ENCODE data around the gene CNNM4.

Gene CNNM4

DNA sequence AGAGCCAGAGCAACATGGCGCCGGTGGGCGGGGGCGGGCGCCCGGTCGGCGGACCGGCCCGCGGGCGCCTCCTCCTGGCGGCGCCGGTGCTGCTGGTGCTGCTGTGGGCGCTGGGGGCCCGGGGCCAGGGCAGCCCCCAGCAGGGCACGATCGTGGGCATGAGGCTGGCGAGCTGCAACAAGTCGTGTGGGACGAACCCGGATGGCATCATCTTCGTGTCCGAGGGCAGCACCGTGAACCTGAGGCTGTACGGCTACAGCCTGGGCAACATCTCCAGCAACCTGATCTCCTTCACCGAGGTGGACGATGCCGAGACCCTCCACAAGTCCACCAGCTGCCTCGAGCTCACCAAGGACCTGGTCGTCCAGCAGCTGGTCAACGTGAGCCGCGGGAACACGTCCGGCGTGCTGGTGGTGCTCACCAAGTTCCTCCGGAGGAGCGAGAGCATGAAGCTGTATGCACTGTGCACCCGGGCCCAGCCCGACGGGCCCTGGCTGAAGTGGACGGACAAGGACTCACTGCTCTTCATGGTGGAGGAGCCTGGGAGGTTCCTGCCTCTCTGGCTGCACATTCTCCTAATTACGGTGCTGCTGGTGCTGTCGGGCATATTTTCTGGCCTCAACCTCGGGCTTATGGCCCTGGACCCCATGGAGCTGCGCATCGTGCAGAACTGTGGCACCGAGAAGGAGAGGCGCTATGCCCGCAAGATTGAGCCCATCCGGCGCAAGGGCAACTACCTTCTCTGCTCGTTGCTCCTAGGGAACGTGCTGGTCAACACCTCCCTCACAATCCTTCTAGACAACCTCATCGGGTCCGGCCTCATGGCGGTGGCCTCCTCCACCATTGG is 507 bp downstream of the CNNM4 start:
- DNase-seq, result no peak

DNA sequence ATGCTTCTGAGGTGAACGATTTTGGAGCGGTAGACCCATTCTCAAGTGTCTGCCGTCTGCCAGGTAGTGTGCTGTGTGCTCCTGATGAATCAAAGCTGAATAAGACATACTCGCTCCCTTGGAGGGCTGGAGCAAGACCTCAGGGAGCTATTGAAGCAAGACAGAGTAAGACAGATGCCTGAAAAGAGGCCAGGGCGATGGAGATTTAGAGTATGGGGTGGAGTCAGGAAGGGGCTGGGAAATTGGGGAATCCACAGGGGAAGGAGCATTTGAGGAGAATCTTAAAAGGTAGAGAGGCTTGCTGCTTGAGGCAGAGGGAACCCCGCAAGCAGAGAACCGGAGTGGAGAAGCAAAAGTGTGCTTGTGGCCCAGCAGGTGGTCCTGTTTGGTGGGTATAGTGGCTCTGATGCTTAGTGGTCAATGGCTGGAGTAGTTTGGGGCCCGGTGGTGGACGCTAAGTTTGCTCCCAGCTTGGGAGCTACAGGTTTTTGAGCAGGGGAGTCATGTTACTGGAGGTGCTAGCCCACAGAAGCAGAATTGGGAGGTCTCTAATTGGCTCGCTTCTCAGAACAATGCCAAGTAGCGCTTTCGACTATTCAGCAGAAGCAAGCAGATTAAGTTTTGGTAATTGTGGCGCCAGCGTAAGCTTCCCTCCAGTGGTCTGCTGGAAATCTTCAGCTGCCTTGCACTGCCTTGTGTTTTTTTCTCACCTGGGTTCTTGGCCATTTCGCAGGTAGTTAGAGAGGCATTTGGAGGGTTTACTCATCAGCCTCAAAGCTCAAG is 2.0 kb downstream of the CNNM4 start:
- no peak for DNase-seq

DNA sequence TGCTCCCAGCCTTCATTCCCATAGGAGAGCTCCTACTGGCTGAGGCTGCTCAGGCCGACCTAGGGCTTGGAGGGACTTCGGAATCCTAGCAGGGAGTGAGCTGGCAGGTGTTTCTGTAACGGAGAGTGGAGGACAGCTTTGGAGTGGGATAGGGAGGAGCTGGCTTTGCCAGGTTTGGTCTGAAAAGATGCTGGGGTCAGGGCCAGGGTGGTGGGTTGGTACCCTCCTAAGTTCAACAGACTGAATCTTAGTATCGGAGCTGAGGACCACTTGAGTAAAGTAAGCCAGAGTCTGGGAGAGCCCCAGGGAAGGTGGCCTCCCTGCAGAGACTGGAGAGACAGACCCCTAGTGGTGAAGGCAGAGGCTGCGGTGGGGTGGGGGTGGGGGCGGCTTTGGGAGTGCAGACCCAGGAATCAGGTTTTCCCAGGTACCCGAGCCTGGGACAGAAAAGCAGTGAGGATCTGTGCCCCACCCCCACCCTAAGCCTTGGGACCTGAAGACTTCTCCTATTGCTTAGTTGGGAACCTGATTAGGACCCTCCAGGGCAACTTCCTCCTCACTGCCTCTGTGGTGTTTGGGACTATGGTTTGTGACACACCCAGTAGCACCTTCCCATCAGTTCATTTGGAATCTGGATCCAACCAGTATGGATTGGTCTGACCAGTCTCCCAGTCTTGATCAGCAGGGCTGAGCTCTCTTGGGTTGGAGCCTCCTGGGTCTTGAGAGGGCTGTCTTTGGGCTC is 3.0 kb downstream of the CNNM4 start:
- DNase-seq, result no peak

- no peak for DNase-seq
Observed at GRCh38 chr2:96764253-96764637, 3.5 kb downstream of the CNNM4 start.

DNA sequence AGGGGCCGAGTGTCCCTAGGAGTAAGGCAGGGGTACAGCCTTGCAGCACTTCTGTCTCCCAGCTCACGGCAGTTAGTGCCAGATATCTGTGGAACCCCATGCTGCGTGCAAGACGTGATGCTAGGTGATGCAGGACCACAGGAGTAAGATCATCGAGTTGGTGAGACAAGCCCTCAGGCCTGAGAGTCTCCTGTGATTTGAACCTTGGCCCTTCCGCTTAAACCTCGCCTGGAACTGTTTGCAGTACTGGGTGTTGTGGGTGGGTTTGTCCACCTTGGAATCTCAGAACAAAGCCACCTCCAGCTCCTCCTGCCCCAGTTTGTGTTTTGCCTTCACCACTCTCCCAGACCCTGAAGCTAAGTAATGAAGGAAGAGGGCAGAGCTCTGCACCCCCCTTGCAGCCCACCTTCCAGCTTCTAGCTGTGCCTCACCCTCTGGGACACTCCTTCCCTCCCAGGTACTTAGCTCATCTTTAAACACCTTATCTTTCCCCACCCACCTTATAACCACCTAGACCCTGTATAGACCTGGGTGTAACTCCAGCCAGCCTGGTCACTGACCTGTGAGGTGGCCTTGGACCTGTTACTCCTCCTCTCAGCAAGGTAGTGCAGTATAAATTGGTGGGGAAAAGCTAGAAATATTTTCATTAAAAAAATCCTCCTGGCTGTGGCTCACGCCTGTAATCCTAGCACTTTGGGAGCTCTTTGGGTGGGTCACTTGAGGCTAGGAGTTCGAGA is 6.6 kb downstream of the CNNM4 start:
- DNase-seq, result no peak

- no peak for DNase-seq
Observed at GRCh38 chr2:96768083-96768561, 7.4 kb downstream of the CNNM4 start.

- no peak for DNase-seq
Observed at GRCh38 chr2:96769814-96770213, 9.1 kb downstream of the CNNM4 start.

DNA sequence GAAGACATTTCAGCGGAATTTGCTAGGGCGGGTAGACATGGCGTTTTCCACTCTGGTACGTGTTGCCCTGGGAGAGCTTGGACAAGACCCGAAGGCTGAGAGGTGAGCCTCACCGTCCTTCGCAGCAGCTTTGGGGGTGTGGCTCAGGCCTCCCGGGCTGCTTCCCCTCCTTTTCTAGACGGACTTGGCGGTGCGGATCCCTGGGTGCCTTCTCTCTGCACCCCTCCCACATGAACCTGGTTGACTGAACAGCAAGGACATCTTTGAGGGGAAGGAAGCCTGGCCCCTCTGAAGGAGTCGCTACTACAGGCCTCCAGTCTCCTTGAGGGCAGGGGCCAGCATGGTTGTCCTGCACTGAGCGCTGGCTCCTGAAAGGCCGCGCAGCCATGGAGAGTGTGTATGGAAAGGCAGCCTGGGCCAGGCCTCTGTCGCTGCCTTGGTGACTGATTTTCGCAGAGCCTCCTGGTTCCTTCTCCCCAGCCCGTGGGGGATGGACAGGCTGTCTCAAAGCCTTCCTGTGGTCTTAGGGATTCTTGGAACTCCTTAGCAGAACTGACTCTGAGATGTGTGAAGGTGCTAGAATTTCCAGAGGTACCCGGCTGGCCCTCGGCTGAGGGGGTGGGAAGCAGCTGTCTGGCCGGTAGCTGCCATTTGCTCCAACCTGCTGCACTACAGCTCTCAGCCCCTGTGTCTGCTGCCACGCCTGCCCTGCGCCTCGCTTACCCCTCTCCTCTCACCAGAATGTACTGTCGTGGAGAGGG is 9.9 kb downstream of the CNNM4 start:
- DNase-seq, result no peak

- no peak for DNase-seq
Observed at GRCh38 chr2:96771796-96772618, 11.3 kb downstream of the CNNM4 start.

- DNase-seq, result no peak
Observed at GRCh38 chr2:96772903-96773671, 12.4 kb downstream of the CNNM4 start.

DNA sequence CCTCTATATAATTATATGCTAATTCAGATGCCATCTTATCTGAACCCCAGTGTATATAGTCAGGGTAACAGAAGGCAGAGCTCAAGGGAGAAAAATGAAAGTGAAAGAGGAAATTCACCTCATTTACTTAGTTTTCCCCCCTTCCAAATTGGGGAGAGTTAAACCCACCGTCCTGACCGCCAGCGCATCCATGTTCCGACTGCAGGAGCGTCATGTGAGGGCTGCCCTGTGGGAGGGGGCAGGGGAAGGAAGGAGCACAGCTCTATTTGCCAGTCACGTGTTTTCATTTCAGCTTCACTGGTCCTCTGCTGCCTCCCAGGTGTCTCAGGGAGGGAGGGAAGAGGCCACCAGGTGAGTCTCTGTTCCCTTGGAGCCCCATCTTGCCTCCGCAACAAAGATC is 13.2 kb downstream of the CNNM4 start:
- no peak for DNase-seq

GRCh38 chr2:96775160-96775559 is 14.5 kb downstream of the CNNM4 start:
- no peak for DNase-seq

GRCh38 chr2:96783388-96783787 is 22.7 kb downstream of the CNNM4 start:
- DNase-seq, result no peak

- DNase-seq, result no peak
Observed at GRCh38 chr2:96787411-96787810, 26.7 kb downstream of the CNNM4 start.

GRCh38 chr2:96788442-96789244 is 27.9 kb downstream of the CNNM4 start:
- DNase-seq, result no peak

DNA sequence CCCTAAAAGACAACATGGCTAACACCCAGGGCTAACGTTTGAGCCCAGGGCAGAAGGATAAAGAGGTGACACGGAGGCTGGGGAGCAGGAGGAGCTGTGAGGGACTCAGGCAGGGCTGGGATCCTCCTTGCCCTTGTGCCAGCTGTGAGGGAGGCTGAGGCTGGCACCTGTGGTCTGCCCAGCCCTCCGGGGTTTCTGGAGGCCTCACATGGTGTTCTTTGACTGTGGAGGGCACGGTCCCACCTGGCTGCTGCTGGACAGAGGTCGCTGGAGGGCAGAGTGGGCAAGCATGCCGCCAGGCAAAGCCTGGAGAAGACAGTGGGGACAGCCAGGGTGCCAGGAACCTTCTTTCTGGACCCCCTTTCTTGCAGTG is 28.5 kb downstream of the CNNM4 start:
- no peak for DNase-seq

DNA sequence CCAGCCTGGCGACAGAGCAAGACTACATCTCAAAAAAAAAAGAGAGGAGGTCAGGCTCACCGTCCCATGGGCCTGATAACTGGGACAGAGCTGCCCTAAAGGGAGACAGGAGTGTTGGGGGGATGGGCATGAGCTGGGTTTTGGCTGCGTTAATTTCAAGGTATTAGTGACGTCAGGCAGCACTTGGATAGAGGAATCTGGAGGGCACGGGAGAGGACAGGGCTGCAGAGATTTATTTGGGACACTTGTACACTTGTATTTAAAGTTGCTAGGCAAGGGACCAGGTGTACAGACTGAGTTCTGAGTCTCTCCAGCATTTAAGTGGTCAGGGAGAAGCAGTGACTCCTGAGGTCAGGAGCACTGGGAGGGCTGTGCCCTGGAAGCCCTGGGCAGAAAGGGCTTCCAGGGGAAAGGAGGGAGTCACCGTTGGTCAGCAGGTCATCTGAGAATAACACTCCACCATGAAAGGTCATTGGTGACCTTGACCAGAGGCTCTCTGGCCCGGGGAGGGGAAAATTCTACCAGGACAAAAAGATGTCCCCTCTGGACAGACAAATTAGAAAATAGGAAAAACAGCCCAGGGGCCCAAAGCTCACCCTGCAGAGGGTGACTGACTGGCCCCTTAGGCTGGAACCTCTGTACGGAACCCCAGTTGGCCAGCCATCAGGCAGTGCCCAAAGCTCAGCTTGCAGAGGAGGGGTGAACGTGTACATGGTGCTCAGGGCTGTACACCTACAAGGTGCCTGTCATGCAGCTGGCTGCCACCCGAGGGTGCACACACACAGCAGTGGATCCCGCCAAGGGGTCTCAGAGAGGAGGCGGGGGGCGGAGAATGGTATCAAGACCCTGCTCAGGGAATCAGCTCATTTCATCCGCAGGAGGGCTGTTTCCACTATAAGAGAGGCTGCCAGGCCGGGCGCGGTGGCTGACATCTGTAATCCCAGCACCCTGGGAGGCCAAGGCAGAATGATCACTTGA is 32.4 kb downstream of the CNNM4 start:
- no peak for DNase-seq

GRCh38 chr2:96795076-96795475 is 34.4 kb downstream of the CNNM4 start:
- DNase-seq, result no peak

Measured in T1000 (cell line).